ENCODE results near the gene PTPRN2. TPM values are rescaled to one million over a fixed set of nuclear protein-coding genes. Genes with fewer than 3 reads are reported as not detected.

The PTPRN2 gene
- total and polyA plus RNA-seq, 2 donors from 2014 or later: 4.8 to 6.2 TPM

DNA sequence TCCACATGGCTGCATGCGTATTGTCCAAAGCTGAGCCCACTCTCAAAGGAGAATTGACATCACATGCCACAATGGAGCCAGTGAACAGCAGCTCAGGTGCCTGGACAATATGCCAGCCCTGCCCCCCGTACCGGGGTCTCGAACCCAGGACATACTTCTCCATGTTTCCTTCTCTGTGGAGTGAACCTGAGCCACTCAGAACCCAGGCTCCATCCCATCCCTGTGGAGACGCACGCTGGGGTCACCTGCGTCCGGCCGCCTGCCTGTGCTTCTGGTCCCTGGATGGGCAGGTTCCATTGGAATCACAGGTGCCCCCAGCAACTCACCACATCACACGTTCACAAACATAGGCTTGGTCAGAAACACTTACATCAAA lies 1021.0 kb downstream of the PTPRN2 start:
- H3K4me1 ChIP-seq (ENCODE audit: control insufficient read depth in 2 of 3, insufficient read depth in 2 of 3, low read depth in 1 of 3, low read length in 3 of 3): peaks cover 0 to 10% (median 0%) of the 10 kb centered on the region in 3 donors
- intact Hi-C loops (cut with DNase I): no loop called here
- no peak overlapping the region for H3K9ac ChIP-seq (ENCODE audit: low read length in 3 of 3)
- FAIRE-seq (no peak), DNase-seq (peak in 1 of 5 donors; percentile 37)
- H3K27me3 ChIP-seq (ENCODE audit: control insufficient read depth, insufficient read depth, low read length): no peaks in the 10 kb centered on the region
- H3K27ac ChIP-seq (ENCODE audit: low read depth in 2 of 2, low read length in 2 of 2): no peak overlapping the region
- no peaks in the 10 kb centered on the region for H3K36me3 ChIP-seq (ENCODE audit: control insufficient read depth in 2 of 3, insufficient read depth in 3 of 3, low read length in 3 of 3)
- no peak overlapping the region for H3K4me3 ChIP-seq (ENCODE audit: low read length in 3 of 3)
- no peaks in the 10 kb centered on the region for H3K9me3 ChIP-seq (ENCODE audit: control insufficient read depth in 2 of 3, insufficient read depth in 1 of 3, low read length in 3 of 3)
- TF ChIP-seq, protein P1, sequence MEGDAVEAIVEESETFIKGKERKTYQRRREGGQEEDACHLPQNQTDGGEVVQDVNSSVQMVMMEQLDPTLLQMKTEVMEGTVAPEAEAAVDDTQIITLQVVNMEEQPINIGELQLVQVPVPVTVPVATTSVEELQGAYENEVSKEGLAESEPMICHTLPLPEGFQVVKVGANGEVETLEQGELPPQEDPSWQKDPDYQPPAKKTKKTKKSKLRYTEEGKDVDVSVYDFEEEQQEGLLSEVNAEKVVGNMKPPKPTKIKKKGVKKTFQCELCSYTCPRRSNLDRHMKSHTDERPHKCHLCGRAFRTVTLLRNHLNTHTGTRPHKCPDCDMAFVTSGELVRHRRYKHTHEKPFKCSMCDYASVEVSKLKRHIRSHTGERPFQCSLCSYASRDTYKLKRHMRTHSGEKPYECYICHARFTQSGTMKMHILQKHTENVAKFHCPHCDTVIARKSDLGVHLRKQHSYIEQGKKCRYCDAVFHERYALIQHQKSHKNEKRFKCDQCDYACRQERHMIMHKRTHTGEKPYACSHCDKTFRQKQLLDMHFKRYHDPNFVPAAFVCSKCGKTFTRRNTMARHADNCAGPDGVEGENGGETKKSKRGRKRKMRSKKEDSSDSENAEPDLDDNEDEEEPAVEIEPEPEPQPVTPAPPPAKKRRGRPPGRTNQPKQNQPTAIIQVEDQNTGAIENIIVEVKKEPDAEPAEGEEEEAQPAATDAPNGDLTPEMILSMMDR (IDR thresholded peaks at IDR 0.05; ENCODE audit: borderline replicate concordance, extremely low read depth, insufficient read depth): no peak

DNA sequence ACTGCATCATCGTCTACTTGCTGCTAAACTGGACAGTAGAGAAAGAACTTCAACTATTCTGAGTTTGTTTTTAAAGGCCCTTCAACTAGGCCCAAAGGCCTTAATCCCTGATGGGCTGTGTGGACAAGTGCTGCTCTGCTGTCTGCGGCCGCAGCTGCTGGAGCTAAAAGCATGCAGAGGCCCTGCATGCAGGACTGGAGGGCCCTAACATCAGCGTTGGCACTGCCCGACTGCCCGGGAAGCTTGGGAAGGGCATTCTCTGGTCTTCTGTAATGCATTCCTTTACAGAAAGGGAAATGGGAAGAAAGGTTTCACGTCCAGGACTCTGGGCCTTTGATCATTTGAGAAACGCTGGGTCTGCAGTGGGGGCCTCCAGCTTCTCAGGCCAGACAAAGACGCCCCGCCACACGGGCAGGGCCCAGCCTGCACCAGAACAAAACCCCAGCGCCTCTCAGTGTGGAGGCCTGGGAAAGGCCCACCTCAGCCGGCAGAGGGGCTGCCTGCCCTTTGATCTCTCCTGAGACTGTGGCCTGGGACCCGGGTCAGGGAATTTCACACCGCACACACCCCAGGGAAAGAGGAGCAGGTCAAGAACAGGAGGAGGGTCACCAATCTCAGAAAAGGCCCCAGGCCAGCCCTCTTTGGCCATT lies 1021.5 kb downstream of the PTPRN2 start:
- no peaks in the 10 kb centered on the region for H3K36me3 ChIP-seq (ENCODE audit: control insufficient read depth in 2 of 3, insufficient read depth in 3 of 3, low read length in 3 of 3)
- H3K9ac ChIP-seq (ENCODE audit: low read length in 3 of 3): no peak overlapping the region
- no peak for FAIRE-seq
- H3K27me3 ChIP-seq (ENCODE audit: control insufficient read depth, insufficient read depth, low read length): no peaks in the 10 kb centered on the region
- TF ChIP-seq, protein P1 (IDR thresholded peaks at IDR 0.05; ENCODE audit: borderline replicate concordance, extremely low read depth, insufficient read depth): no peak
- peaks cover 0 to 10% (median 0%) of the 10 kb centered on the region in 3 donors for H3K4me1 ChIP-seq (ENCODE audit: control insufficient read depth in 2 of 3, insufficient read depth in 2 of 3, low read depth in 1 of 3, low read length in 3 of 3)
- peak in 1 of 5 donors; percentile 24 for DNase-seq
- no peak overlapping the region for H3K27ac ChIP-seq (ENCODE audit: low read depth in 2 of 2, low read length in 2 of 2)
- H3K9me3 ChIP-seq (ENCODE audit: control insufficient read depth in 2 of 3, insufficient read depth in 1 of 3, low read length in 3 of 3): no peaks in the 10 kb centered on the region
- H3K4me3 ChIP-seq (ENCODE audit: low read length in 3 of 3): no peak overlapping the region
- intact Hi-C loops (cut with DNase I): no loop called here

DNA sequence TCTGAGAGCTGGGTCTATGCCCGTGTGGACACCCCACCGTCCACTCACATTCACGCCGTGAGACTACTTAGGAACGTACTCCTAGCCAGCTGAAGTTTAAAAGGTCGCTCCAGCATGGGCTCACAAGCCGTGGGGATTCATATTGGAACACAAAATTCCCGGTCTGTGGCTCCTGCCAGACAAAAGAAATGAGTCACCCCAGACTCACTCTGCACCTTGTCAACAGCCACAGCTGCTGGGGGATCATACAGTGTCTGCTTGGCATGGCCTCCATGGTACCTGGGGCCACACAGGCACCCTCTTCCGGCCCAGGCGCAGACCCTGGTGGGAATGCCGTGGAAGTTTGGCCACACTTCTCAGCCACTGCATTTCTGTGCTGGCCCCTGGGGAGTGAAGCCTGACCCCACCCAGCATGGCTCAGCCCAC lies 1022.4 kb downstream of the PTPRN2 start:
- no peaks in the 10 kb centered on the region for H3K27me3 ChIP-seq (ENCODE audit: control insufficient read depth, insufficient read depth, low read length)
- peak in 1 of 5 donors; percentile 27 for DNase-seq
- peaks cover 0 to 10% (median 0%) of the 10 kb centered on the region in 3 donors for H3K4me1 ChIP-seq (ENCODE audit: control insufficient read depth in 2 of 3, insufficient read depth in 2 of 3, low read depth in 1 of 3, low read length in 3 of 3)
- no peak overlapping the region for H3K4me3 ChIP-seq (ENCODE audit: low read length in 3 of 3)
- no peak for FAIRE-seq
- no peaks in the 10 kb centered on the region for H3K36me3 ChIP-seq (ENCODE audit: control insufficient read depth in 2 of 3, insufficient read depth in 3 of 3, low read length in 3 of 3)
- H3K27ac ChIP-seq (ENCODE audit: low read depth in 2 of 2, low read length in 2 of 2): no peak overlapping the region
- no peaks in the 10 kb centered on the region for H3K9me3 ChIP-seq (ENCODE audit: control insufficient read depth in 2 of 3, insufficient read depth in 1 of 3, low read length in 3 of 3)
- no peak overlapping the region for H3K9ac ChIP-seq (ENCODE audit: low read length in 3 of 3)
- TF ChIP-seq, protein P1 (IDR thresholded peaks at IDR 0.05; ENCODE audit: borderline replicate concordance, extremely low read depth, insufficient read depth): no peak
- intact Hi-C loops (cut with DNase I): no loop called here

All from kidney (tissue), 14 donors.